HepG2 (cell line): Measurements from ENCODE around the gene KIF26B. TPM values are rescaled to one million over a fixed set of nuclear protein-coding genes. Genes with fewer than 3 reads are reported as not detected.

Experiments
- ATAC-seq: fragments of 200-7000 bp; cut with Tn5 transposase; 3 replicates; pipeline ENCODE4 v1.9.1; 2020; ENCODE audit warnings: mild to moderate bottlenecking, moderate library complexity
- BruUV-seq: library from RNA; stranded (reverse); fragments of 400-500 nt; replicated peaks from 2 replicates; lab custom pipeline; 2021; lab: Mats Ljungman, UMichigan
- CTCF ChIA-PET: fragments of 300-600 bp; formaldehyde crosslinking; extraction: SDS; loops from one replicate; lab custom pipeline; 2021; ENCODE audit warnings: low total read pairs, inconsistent platforms, low intra/inter-chr PET ratio; lab: Yijun Ruan, JAX
- POLR2A ChIA-PET: fragments of 350-600 bp; sonication (Branson Sonifier 250); formaldehyde crosslinking; loops from one replicate; lab custom pipeline; 2020; ENCODE audit warnings: antibody characterized with exemption, inconsistent platforms; lab: Yijun Ruan, JAX
- DNase-seq: peaks from one replicate; pipeline ENCODE4 v3.0.0-alpha.2; 2015; ENCODE audit warnings: low spot score
- FAIRE-seq: peaks from 3 replicates; lab custom pipeline; 2011; peaks lifted over from hg19 to GRCh38; lab: Jason Lieb, UNC
- H2AFZ ChIP-seq: one replicate; pipeline ENCODE4 v1.6.1; 2011; ENCODE audit warnings: low read length, inconsistent platforms
- H3K27ac ChIP-seq: fragments of 300-600 bp; 3 replicates; pipeline ENCODE4 v1.8.0; 2011; ENCODE audit warnings: mixed run types, mild to moderate bottlenecking, mixed read lengths, low read length, inconsistent platforms; ENCODE audit not compliant: insufficient read depth; ENCODE audit errors: extremely low read length
- H3K27me3 ChIP-seq, 2 experiments: fragments of 200-600 bp in 1 of 2; 2 replicates in 1 of 2; 3 replicates in 1 of 2; pipeline versions ENCODE4 v1.6.0 to v1.8.0; 2011; ENCODE audit warnings: low read length in 2 of 2, mild to moderate bottlenecking in 2 of 2, moderate library complexity in 2 of 2, inconsistent platforms in 1 of 2; ENCODE audit not compliant: insufficient read depth in 2 of 2, control insufficient read depth in 1 of 2
- H3K36me3 ChIP-seq, 2 experiments: fragments of 200-600 bp in 1 of 2; replicated peaks in 1 of 2; 2 replicates in 1 of 2; 3 replicates in 1 of 2; pipeline versions ENCODE4 v1.5.1 to v1.8.0; 2011; ENCODE audit warnings: low read length in 2 of 2, inconsistent platforms in 1 of 2; ENCODE audit not compliant: insufficient read depth in 2 of 2, control insufficient read depth in 1 of 2
- H3K4me1 ChIP-seq: 2 replicates; pipeline ENCODE4 v1.5.1; 2012; ENCODE audit warnings: low read length, inconsistent platforms; ENCODE audit not compliant: insufficient read depth
- H3K4me2 ChIP-seq: 2 replicates; pipeline ENCODE4 v1.6.0; 2011; ENCODE audit warnings: low read depth, low read length, inconsistent platforms
- H3K4me3 ChIP-seq, 3 experiments: fragments of 200-600 bp in 1 of 3; sonication (generic), shearing (Covaris generic) in 1 of 3; replicated peaks in 1 of 3; 2 replicates each; pipeline ENCODE4 v1.5.1; 2011 to 2016; ENCODE audit warnings: low read length in 3 of 3, inconsistent platforms in 2 of 3, low read depth in 2 of 3, mild to moderate bottlenecking in 2 of 3, control low read depth in 1 of 3, mixed read lengths in 1 of 3; ENCODE audit not compliant: insufficient read depth in 1 of 3
- H3K79me2 ChIP-seq: one replicate; pipeline ENCODE4 v1.6.1; 2011; ENCODE audit warnings: low read length, inconsistent platforms; ENCODE audit not compliant: insufficient read depth
- H3K9ac ChIP-seq: 2 replicates; pipeline ENCODE4 v1.6.0; 2011; ENCODE audit warnings: mild to moderate bottlenecking, low read depth, low read length, inconsistent platforms; ENCODE audit not compliant: insufficient read depth
- H3K9me3 ChIP-seq: 2 replicates; pipeline ENCODE4 v1.5.1; 2012; ENCODE audit warnings: mild to moderate bottlenecking, low read length
- H4K20me1 ChIP-seq: 2 replicates; pipeline ENCODE4 v1.6.0; 2011; ENCODE audit warnings: inconsistent platforms, mild to moderate bottlenecking, low read length, moderate library complexity; ENCODE audit not compliant: insufficient read depth
- NONO ChIP-seq, 2 experiments: fragments of 450-650 bp in 1 of 2; sonication (generic) in 1 of 2; formaldehyde crosslinking in 1 of 2; IDR thresholded peaks in 1 of 2; conservative IDR thresholded peaks in 1 of 2; 2 replicates each; pipeline versions ENCODE4 v1.6.1 to v1.8.0; 2017 to 2022; ENCODE audit warnings: mild to moderate bottlenecking in 1 of 2, missing genetic modification reagents in 1 of 2, moderate library complexity in 1 of 2
- RAD21 ChIP-seq: fragments of 450-650 bp; formaldehyde crosslinking; IDR thresholded peaks from 2 replicates; pipeline ENCODE4 v1.5.0; 2020; ENCODE audit warnings: mild to moderate bottlenecking
- SMC3 ChIP-seq: IDR thresholded peaks from 2 replicates; pipeline ENCODE4 v1.6.1; 2011; ENCODE audit warnings: low read length, improper control_type of control experiment
- STAG1 ChIP-seq: sonication (generic); formaldehyde crosslinking; IDR thresholded peaks from 2 replicates; pipeline ENCODE4 v1.4.0; 2020; ENCODE audit warnings: missing genetic modification reagents
- ZC3H4 ChIP-seq: sonication (generic); formaldehyde crosslinking; IDR thresholded peaks from 2 replicates; pipeline ENCODE4 v1.4.0; 2020; ENCODE audit warnings: missing genetic modification reagents, borderline replicate concordance
- ZFP62 ChIP-seq: sonication (generic); formaldehyde crosslinking; IDR thresholded peaks from 2 replicates; pipeline ENCODE4 v1.4.0; 2020; ENCODE audit warnings: missing genetic modification reagents
- ZKSCAN8 ChIP-seq: IDR thresholded peaks from 2 replicates; pipeline ENCODE4 v1.6.1; 2016; ENCODE audit warnings: borderline replicate concordance, missing genetic modification reagents, missing compliant biosample characterization
- ZNF205 ChIP-seq: IDR thresholded peaks from 2 replicates; pipeline ENCODE4 v1.6.1; 2018; ENCODE audit warnings: missing biosample characterization, missing genetic modification reagents
- ZNF414 ChIP-seq: sonication (generic); formaldehyde crosslinking; IDR thresholded peaks from 2 replicates; pipeline ENCODE4 v1.5.0; 2020; ENCODE audit warnings: missing genetic modification reagents
- ZNF446 ChIP-seq: sonication (generic); formaldehyde crosslinking; IDR thresholded peaks from 2 replicates; pipeline ENCODE4 v1.5.0; 2020; ENCODE audit warnings: mild to moderate bottlenecking, missing genetic modification reagents
- WGBS: methylation state at CpG from one replicate; pipeline ENCODE4 v1.1.6; 2017; ENCODE audit warnings: low lambda C conversion rate; 5-methylcytosine and 5-hydroxymethylcytosine counted together
- in situ Hi-C: cut with HindIII; loops from 2 replicates; pipeline ENCODE4 v1.10.0; 2017; ENCODE audit warnings: low pct_unique_long_range_greater_than_20kb; ENCODE audit not compliant: extremely low pct_ligation_motif_present
- intact Hi-C: fragments of 100-400 bp; cut with micrococcal nuclease; formaldehyde crosslinking; loops from one replicate; pipeline ENCODE4 v1.10.0; 2022; ENCODE audit not compliant: unreplicated experiment
- polyA plus RNA-seq, 8 experiments: library from polyadenylated mRNA; depleted of rRNA in 3 of 8; stranded (reverse) in 7 of 8; unstranded in 1 of 8; fragments of >200 nt; fragmentation: Illumina TruSeq in 4 of 8; extraction: Trizol in 4 of 8; gene quantifications; 2 replicates each; pipeline versions ENCODE4 v1.2.1 to v1.2.3, GENCODE V29; 2011 to 2016; ENCODE audit warnings: low read depth in 4 of 8, missing spikeins in 1 of 8, mixed read lengths in 1 of 8; ENCODE audit not compliant: insufficient read depth in 1 of 8
- total RNA-seq, 5 experiments: library from RNA; depleted of rRNA; stranded (reverse); fragments of >200 nt; fragmentation: Illumina TruSeq; extraction: Trizol; gene quantifications; 2 replicates each; pipeline ENCODE4 v1.2.3, GENCODE V29; 2016; ENCODE audit warnings: low read depth in 1 of 5
- TF ChIP-seq, protein P1 (sequence below): sonication (generic); formaldehyde crosslinking; IDR thresholded peaks from 2 replicates; pipeline ENCODE4 v1.5.0; 2020; ENCODE audit warnings: mild to moderate bottlenecking, missing genetic modification reagents, moderate library complexity

Gene KIF26B
- total and polyA plus RNA-seq, 2 of the 13 experiments (the other 11 are each of a cell fraction or from before 2014, with no cell fraction given), result 0.08 to 0.09 TPM

DNA sequence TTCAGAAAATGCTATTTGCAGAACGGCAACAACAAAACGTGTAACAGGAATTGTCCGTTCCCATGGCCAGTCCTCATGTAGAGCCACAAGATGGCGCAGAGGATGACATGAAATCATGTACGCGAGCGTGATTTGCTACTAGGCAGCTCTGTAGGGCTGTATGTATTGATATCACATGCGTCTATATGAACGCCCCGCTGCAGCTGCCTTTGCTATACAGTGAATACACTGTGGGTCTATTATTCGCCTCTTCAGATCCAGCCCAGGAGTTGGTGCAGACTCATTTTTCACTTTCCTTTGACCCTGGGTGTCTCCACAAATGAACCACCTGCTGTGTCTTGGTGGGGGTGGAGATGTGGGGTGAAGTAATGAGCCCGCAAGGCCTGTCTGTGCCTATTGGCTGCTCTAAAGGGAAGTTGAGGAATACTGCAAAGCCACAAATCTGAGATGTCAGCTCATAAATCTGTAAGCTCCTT, 361.5 kb downstream of the KIF26B start:
- Histone ChIP-seq H4K20me1 (no peaks in the 10 kb centered on the region), H3K4me3 (no peak overlapping the region), H3K9me3 (no peaks in the 10 kb centered on the region), H3K9ac (no peak overlapping the region), H3K36me3 (no peaks in the 10 kb centered on the region), H3K27ac (no peak overlapping the region), H2AFZ (no peak overlapping the region), H3K27me3 (peaks cover 0 to 5% of the 10 kb centered on the region in 2 experiments; a peak in 1 of 5 replicates), H3K79me2 (no peaks in the 10 kb centered on the region), H3K4me1 (no peaks in the 10 kb centered on the region), H3K4me2 (peak overlapping the region; percentile 49)
- ChIA-PET POLR2A (no interaction called here), CTCF (interaction anchor here (2.1 kb wide), 1 partner anchor 487 kb away, joined by 15 read pairs; no protein-coding TSS in a partner anchor)
- BruUV-seq, result no TSS peak
- in situ Hi-C loops (loop anchor here (10.0 kb wide), 1 partner anchor 488 kb away; no protein-coding TSS in a partner anchor), intact Hi-C loops (loop anchor here (1.0 to 10.0 kb wide), 2 partner anchors 487 to 938 kb away; no protein-coding TSS in a partner anchor)
- WGBS, result 39% methylated on average over 12 of the region's 12 CpGs
- ATAC-seq, result peak; percentile 89
- FAIRE-seq, result peak; percentile 67
- peak; percentile 80; the same call in 1 of the 2 replicates for TF ChIP-seq ZNF205
- no peak for TF ChIP-seq ZKSCAN8
- no peak for TF ChIP-seq ZNF446 (CRISPR knock-in tag)
- TF ChIP-seq STAG1 (CRISPR knock-in tag), result peak; percentile 75
- peak; percentile 35; the same call in 1 of the 2 replicates for TF ChIP-seq RAD21 (CRISPR knock-in tag)
- peak; percentile 73 for TF ChIP-seq SMC3
- TF ChIP-seq ZC3H4 (CRISPR knock-in tag), result no peak
- no peak for TF ChIP-seq ZFP62 (CRISPR knock-in tag)
- TF ChIP-seq ZNF414, result no peak
- TF ChIP-seq, protein P1, sequence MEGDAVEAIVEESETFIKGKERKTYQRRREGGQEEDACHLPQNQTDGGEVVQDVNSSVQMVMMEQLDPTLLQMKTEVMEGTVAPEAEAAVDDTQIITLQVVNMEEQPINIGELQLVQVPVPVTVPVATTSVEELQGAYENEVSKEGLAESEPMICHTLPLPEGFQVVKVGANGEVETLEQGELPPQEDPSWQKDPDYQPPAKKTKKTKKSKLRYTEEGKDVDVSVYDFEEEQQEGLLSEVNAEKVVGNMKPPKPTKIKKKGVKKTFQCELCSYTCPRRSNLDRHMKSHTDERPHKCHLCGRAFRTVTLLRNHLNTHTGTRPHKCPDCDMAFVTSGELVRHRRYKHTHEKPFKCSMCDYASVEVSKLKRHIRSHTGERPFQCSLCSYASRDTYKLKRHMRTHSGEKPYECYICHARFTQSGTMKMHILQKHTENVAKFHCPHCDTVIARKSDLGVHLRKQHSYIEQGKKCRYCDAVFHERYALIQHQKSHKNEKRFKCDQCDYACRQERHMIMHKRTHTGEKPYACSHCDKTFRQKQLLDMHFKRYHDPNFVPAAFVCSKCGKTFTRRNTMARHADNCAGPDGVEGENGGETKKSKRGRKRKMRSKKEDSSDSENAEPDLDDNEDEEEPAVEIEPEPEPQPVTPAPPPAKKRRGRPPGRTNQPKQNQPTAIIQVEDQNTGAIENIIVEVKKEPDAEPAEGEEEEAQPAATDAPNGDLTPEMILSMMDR (CRISPR knock-in tag), result peak; percentile 81
- TF ChIP-seq NONO (IDR thresholded peaks at IDR 0.05), result no peak
- TF ChIP-seq NONO (CRISPR knock-in tag; conservative IDR thresholded peaks at IDR 0.05), result no peak
- DNase-seq, result peak; percentile 22
